Fibroblast of the aortic adventitia (primary cell): Measurements from ENCODE around the gene SUSD4. TPM values are rescaled to one million over a fixed set of nuclear protein-coding genes. Genes with fewer than 3 reads are reported as not detected.

ENCODE experiments used
- small RNA-seq: library from RNA; depleted of rRNA; stranded (forward); fragments of <200 nt; gene quantifications from one replicate; pipeline ENCODE3, GENCODE V24; 2012
- total RNA-seq: library from RNA; depleted of rRNA; stranded (reverse); fragments of >200 nt; gene quantifications from 2 replicates; pipeline ENCODE4 v1.2.3, GENCODE V29; 2012; ENCODE audit warnings: low replicate concordance

The SUSD4 gene
- total RNA-seq, 1 donor: 0.18 TPM

Small RNA genes lying within 50 kb of the gene (small RNA-seq; reads per million reads assigned to genes)
- gene RNU4-57P: not detected

Other genes starting within 250 kb of the SUSD4 start
- 0.36 TPM in 1 of 2 replicates, not detected in the other for gene TLR5, start 220.9 kb downstream of the SUSD4 start, total RNA-seq
- not detected in 2 replicates for gene CCDC185, start 29.2 kb upstream of the SUSD4 start, total RNA-seq